GM23248 (cell line): ENCODE data around the gene MEAK7.

Experiments used
- EZH2 ChIP-seq: fragments of 200-600 bp; sonication (generic); IDR thresholded peaks from 2 replicates; pipeline ENCODE4 v1.6.1; 2018; ENCODE audit warnings: antibody characterized with exemption, mild to moderate bottlenecking; ENCODE audit not compliant: insufficient read depth, poor library complexity, severe bottlenecking
- EZH2phosphoT487 ChIP-seq: fragments of 200-600 bp; sonication (generic); IDR thresholded peaks from 2 replicates; pipeline ENCODE4 v1.6.1; 2018; ENCODE audit warnings: antibody characterized with exemption, moderate library complexity, mild to moderate bottlenecking, low read depth; ENCODE audit not compliant: insufficient read depth

DNA sequence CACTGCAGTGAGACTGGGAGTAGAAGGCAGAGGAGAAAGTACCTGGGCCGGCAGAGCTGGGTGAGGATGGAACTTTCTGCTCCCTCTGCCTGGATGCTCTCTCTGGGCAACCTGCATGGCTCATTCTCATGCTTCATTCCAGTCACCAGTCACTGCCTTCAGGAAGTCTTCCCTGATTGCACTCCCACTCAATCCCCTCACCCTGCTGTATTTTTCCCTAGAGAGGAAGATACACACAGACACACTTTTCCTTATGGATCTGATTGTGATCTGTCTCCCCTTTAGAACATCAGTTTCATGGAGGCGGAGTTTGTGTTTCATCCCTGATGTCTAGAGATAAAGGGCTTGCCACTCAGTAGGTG lies 44.9 kb downstream of the MEAK7 start:
- no peak for TF ChIP-seq EZH2
- no peak for TF ChIP-seq EZH2phosphoT487
